ENCODE results near the gene SNCAIP.

The SNCAIP gene

GRCh38 chr5:122507581-122507980, 195.5 kb downstream of the SNCAIP start:
- DNase-seq (ENCODE audit: low spot score) = no peak

- no peak for DNase-seq (ENCODE audit: low spot score)
Measured at GRCh38 chr5:122508623-122509022, 196.6 kb downstream of the SNCAIP start.

Measured in left forelimb (tissue), 1 donor.